ENCODE results near the gene CCDC27.

CCDC27 gene

GRCh38 chr1:3774276-3774945, 22.2 kb downstream of the CCDC27 start:
- no peak for DNase-seq (ENCODE audit: low spot score)
- FAIRE-seq, result no peak

GRCh38 chr1:3774946-3775489, 22.8 kb downstream of the CCDC27 start:
- DNase-seq (ENCODE audit: low spot score), result peak; percentile 29
- FAIRE-seq, result no peak

- peak; percentile 51 for DNase-seq (ENCODE audit: low spot score)
Observed at GRCh38 chr1:3775490-3776230, 23.4 kb downstream of the CCDC27 start.

GRCh38 chr1:3776231-3776961, 24.1 kb downstream of the CCDC27 start:
- FAIRE-seq (no peak), DNase-seq (ENCODE audit: low spot score) (no peak)

More at GRCh38 chr1:3775490-3776230, 23.4 kb downstream of the CCDC27 start:
- no peak for FAIRE-seq

GRCh38 chr1:3777078-3777547, 24.9 kb downstream of the CCDC27 start:
- DNase-seq (ENCODE audit: low spot score) (no peak), FAIRE-seq (no peak)

- DNase-seq (ENCODE audit: low spot score) (no peak), FAIRE-seq (no peak)
Observed at GRCh38 chr1:3777647-3778589, 25.7 kb downstream of the CCDC27 start.

GRCh38 chr1:3778590-3779264, 26.5 kb downstream of the CCDC27 start:
- no peak for FAIRE-seq

GRCh38 chr1:3779265-3779911, 27.1 kb downstream of the CCDC27 start:
- FAIRE-seq, result no peak
- no peak for DNase-seq (ENCODE audit: low spot score)

More at GRCh38 chr1:3778590-3779264, 26.5 kb downstream of the CCDC27 start:
- DNase-seq (ENCODE audit: low spot score), result no peak

GRCh38 chr1:3779912-3780416, 27.7 kb downstream of the CCDC27 start:
- DNase-seq (ENCODE audit: low spot score), result no peak
- FAIRE-seq, result no peak

GRCh38 chr1:3780901-3781300, 28.7 kb downstream of the CCDC27 start:
- DNase-seq (ENCODE audit: low spot score), result no peak
- no peak for FAIRE-seq

- no peak for DNase-seq (ENCODE audit: low spot score)
- no peak for FAIRE-seq
Observed at GRCh38 chr1:3783651-3784474, 31.6 kb downstream of the CCDC27 start.

- DNase-seq (ENCODE audit: low spot score), result no peak
- no peak for FAIRE-seq
Observed at GRCh38 chr1:3785045-3785444, 32.8 kb downstream of the CCDC27 start.

- FAIRE-seq (no peak), DNase-seq (ENCODE audit: low spot score) (no peak)
Observed at GRCh38 chr1:3785456-3786157, 33.4 kb downstream of the CCDC27 start.

GRCh38 chr1:3786468-3787348, 34.5 kb downstream of the CCDC27 start:
- no peak for FAIRE-seq

GRCh38 chr1:3787349-3787715, 35.1 kb downstream of the CCDC27 start:
- FAIRE-seq (no peak), DNase-seq (ENCODE audit: low spot score) (no peak)

More at GRCh38 chr1:3786468-3787348, 34.5 kb downstream of the CCDC27 start:
- no peak for DNase-seq (ENCODE audit: low spot score)

GRCh38 chr1:3787745-3788605, 35.7 kb downstream of the CCDC27 start:
- no peak for FAIRE-seq
- DNase-seq (ENCODE audit: low spot score), result no peak

Data from RCC 7860 (cell line).